OCI-LY7 (cell line): Measurements from ENCODE around the gene ABCC8. TPM values are rescaled to one million over a fixed set of nuclear protein-coding genes. Genes with fewer than 3 reads are reported as not detected.

Source experiments
- BruUV-seq: library from RNA; stranded (reverse); fragments of 400-500 nt; replicated peaks from 2 replicates; lab custom pipeline; 2021; lab: Mats Ljungman, UMichigan
- CTCF ChIA-PET: fragments of 300-600 bp; sonication (Branson Sonifier 250); formaldehyde crosslinking; loops from one replicate; lab custom pipeline; 2022; ENCODE audit warnings: antibody characterized with exemption; ENCODE audit not compliant: unreplicated experiment; lab: Charles Lee
- POLR2A ChIA-PET: fragments of 300-600 bp; sonication (Branson Sonifier 250); formaldehyde crosslinking; loops from one replicate; lab custom pipeline; 2022; ENCODE audit warnings: antibody characterized with exemption; lab: Charles Lee
- DNase-seq: peaks from one replicate; pipeline ENCODE4 v3.0.0-alpha.2; 2015; ENCODE audit warnings: low spot score
- H2AFZ ChIP-seq: fragments of 200-600 bp; sonication (generic), shearing (Covaris generic); 2 replicates; pipeline ENCODE4 v1.6.1; 2014; ENCODE audit warnings: mild to moderate bottlenecking, antibody characterized with exemption, low read length, moderate library complexity
- H3K27ac ChIP-seq: fragments of 200-600 bp; sonication (generic); 2 replicates; pipeline ENCODE4 v1.5.1; 2014; ENCODE audit warnings: mixed run types, low read depth, mild to moderate bottlenecking, moderate library complexity, low read length, inconsistent platforms; ENCODE audit not compliant: poor library complexity, severe bottlenecking
- H3K36me3 ChIP-seq: fragments of 200-600 bp; sonication (generic); 2 replicates; pipeline ENCODE4 v1.6.1; 2014; ENCODE audit warnings: mild to moderate bottlenecking, antibody characterized with exemption, low read length, moderate library complexity, mixed read lengths; ENCODE audit not compliant: insufficient read depth
- H3K4me1 ChIP-seq: fragments of 200-600 bp; sonication (generic); 2 replicates; pipeline ENCODE4 v1.5.1; 2014; ENCODE audit warnings: mild to moderate bottlenecking, low read length; ENCODE audit not compliant: insufficient read depth, poor library complexity, severe bottlenecking
- H3K4me2 ChIP-seq: fragments of 200-600 bp; sonication (generic); 2 replicates; pipeline ENCODE4 v1.6.1; 2014; ENCODE audit warnings: mild to moderate bottlenecking, low read length
- H3K4me3 ChIP-seq: fragments of 200-600 bp; sonication (generic); 2 replicates; pipeline ENCODE4 v1.5.1; 2014; ENCODE audit warnings: mild to moderate bottlenecking, low read depth, low read length; ENCODE audit not compliant: poor library complexity, severe bottlenecking
- H3K79me2 ChIP-seq: fragments of 200-600 bp; sonication (generic); 2 replicates; pipeline ENCODE4 v1.6.1; 2016; ENCODE audit warnings: low read depth, mild to moderate bottlenecking, low read length, moderate library complexity, mixed read lengths; ENCODE audit not compliant: insufficient read depth
- H3K9me2 ChIP-seq: fragments of 200-600 bp; sonication (generic); 2 replicates; pipeline ENCODE4 v1.6.1; 2016; ENCODE audit warnings: mild to moderate bottlenecking, low read length, mixed read lengths; ENCODE audit not compliant: insufficient read depth
- H3K9me3 ChIP-seq: fragments of 200-600 bp; sonication (generic); 2 replicates; pipeline ENCODE4 v1.6.1; 2014; ENCODE audit warnings: mild to moderate bottlenecking, mixed run types, low read length, mixed read lengths
- H4K20me1 ChIP-seq: fragments of 200-600 bp; sonication (generic); 2 replicates; pipeline ENCODE4 v1.6.1; 2014; ENCODE audit warnings: mild to moderate bottlenecking, antibody characterized with exemption, low read length, moderate library complexity, mixed read lengths; ENCODE audit not compliant: insufficient read depth
- CTCF ChIP-seq: fragments of 200-600 bp; sonication (generic); conservative IDR thresholded peaks from 2 replicates; pipeline ENCODE4 v1.5.1; 2014; ENCODE audit warnings: mild to moderate bottlenecking, antibody characterized with exemption, low read length, moderate library complexity, mixed read lengths
- EZH2phosphoT487 ChIP-seq: fragments of 200-600 bp; sonication (generic); IDR thresholded peaks from 2 replicates; pipeline ENCODE4 v1.6.1; 2018; ENCODE audit warnings: low read depth, borderline replicate concordance, mild to moderate bottlenecking, mixed run types, antibody characterized with exemption, low read length, moderate library complexity, mixed read lengths
- intact Hi-C: fragments of 100-400 bp; cut with micrococcal nuclease; formaldehyde crosslinking; loops from one replicate; pipeline ENCODE4 v1.10.0; 2022; ENCODE audit not compliant: unreplicated experiment
- total RNA-seq, 2 experiments: library from RNA; depleted of rRNA in 1 of 2; stranded (reverse); fragments of >200 nt in 1 of 2; shearing (Covaris generic) in 1 of 2; gene quantifications; 2 replicates each; pipeline ENCODE4 v1.2.3, GENCODE V29; 2014 to 2022

ABCC8 gene
- total RNA-seq, 2 experiments from 2014 or later: not detected

- Histone ChIP-seq H3K79me2 (no peaks in the 10 kb centered on the region), H3K36me3 (no peaks in the 10 kb centered on the region), H3K4me2 (peak overlapping the region; percentile 74), H3K4me3 (peak overlapping the region; percentile 67), H4K20me1 (0 out of 2 replicates have a peak, but pooled peaks cover 4% of the 10 kb centered on the region), H3K9me2 (no peaks in the 10 kb centered on the region), H2AFZ (peak overlapping the region; percentile 49), H3K9me3 (no peaks in the 10 kb centered on the region), H3K4me1 (peaks cover 56% of the 10 kb centered on the region), H3K27ac (peak overlapping the region; percentile 80)
- BruUV-seq: no TSS peak
- CTCF ChIA-PET: interaction anchor here (1.0 kb wide), 1 partner anchor 10 kb away, joined by 4 read pairs; no protein-coding TSS in a partner anchor
- POLR2A ChIA-PET: interaction anchor here (0.6 kb wide), 2 partner anchors 29 to 203 kb away, joined by 3 to 6 read pairs; no protein-coding TSS in a partner anchor
- intact Hi-C loops: no loop called here
- no peak for TF ChIP-seq EZH2phosphoT487
- TF ChIP-seq CTCF: no peak
- DNase-seq: no peak
Measured at GRCh38 chr11:17389957-17390649, 86.5 kb downstream of the ABCC8 start.

GRCh38 chr11:17389211-17389956 is 87.3 kb downstream of the ABCC8 start:
- Histone ChIP-seq H3K4me2 (peak overlapping the region; percentile 74), H3K79me2 (no peaks in the 10 kb centered on the region), H2AFZ (peak overlapping the region; percentile 49), H3K4me1 (peaks cover 56% of the 10 kb centered on the region), H3K27ac (peak overlapping the region; percentile 80), H4K20me1 (0 out of 2 replicates have a peak, but pooled peaks cover 5% of the 10 kb centered on the region), H3K36me3 (no peaks in the 10 kb centered on the region), H3K4me3 (peak overlapping the region; percentile 67), H3K9me3 (no peaks in the 10 kb centered on the region), H3K9me2 (no peaks in the 10 kb centered on the region)
- intact Hi-C loops: no loop called here
- CTCF ChIA-PET: interaction anchor here (0.6 to 1.0 kb wide), 3 partner anchors 11 to 35 kb away, joined by 4 to 5 read pairs (median 4); no protein-coding TSS in a partner anchor
- POLR2A ChIA-PET: interaction anchor here (0.6 kb wide), 5 partner anchors 28 to 285 kb away, joined by 3 to 6 read pairs (median 3); no protein-coding TSS in a partner anchor
- BruUV-seq: TSS peak; percentile 89
- no peak for TF ChIP-seq EZH2phosphoT487
- peak; percentile 54; the same call in 1 of the 2 replicates for TF ChIP-seq CTCF
- DNase-seq: peak; percentile 87
